Measurements from ENCODE around the gene SPRY2. TPM values are rescaled to one million over a fixed set of nuclear protein-coding genes. Genes with fewer than 3 reads are reported as not detected.

Gene SPRY2
- total RNA-seq, 1 experiment from 2014 or later: 10.3 TPM

- no peak for DNase-seq (ENCODE audit: low spot score)
- TF ChIP-seq CTCF (conservative IDR thresholded peaks at IDR 0.05; ENCODE audit: low read depth, low read length) (no peak), EZH2 (IDR thresholded peaks at IDR 0.05; ENCODE audit: borderline replicate concordance, low read depth, low read length, poor library complexity, severe bottlenecking) (no peak)
- Histone ChIP-seq H3K9me3 (ENCODE audit: low read depth, low read length, poor library complexity, severe bottlenecking) (no peaks in the 10 kb centered on the region), H3K27ac (ENCODE audit: low read depth, low read length, poor library complexity, severe bottlenecking) (peak overlapping the region; percentile 87), H3K36me3 (ENCODE audit: insufficient read depth, low read length, poor library complexity, severe bottlenecking) (peaks cover 8% of the 10 kb centered on the region), H3K4me1 (ENCODE audit: insufficient read depth, low read length, poor library complexity, severe bottlenecking) (peaks cover 18% of the 10 kb centered on the region), H3K4me3 (ENCODE audit: low read depth, low read length, poor library complexity, severe bottlenecking) (peak overlapping the region; percentile 90), H3K27me3 (replicated peaks; ENCODE audit: insufficient read depth, low read depth, low read length, poor library complexity) (no peaks in the 10 kb centered on the region)
- intact Hi-C loops (cut with micrococcal nuclease; ENCODE audit: unreplicated experiment): loop anchor here (5.0 to 10.0 kb wide), 6 partner anchors 103 to 585 kb away; no protein-coding TSS in a partner anchor
- no TSS peak for BruUV-seq (replicated peaks)
- CTCF ChIA-PET: interaction anchor here (0.6 to 1.5 kb wide), 2 partner anchors 208 to 439 kb away, joined by 4 to 5 read pairs; no protein-coding TSS in a partner anchor
- POLR2A ChIA-PET (ENCODE audit: low non-redundant PET): interaction anchor here (0.6 kb wide), 1 partner anchor 97 kb away, joined by 3 read pairs; no protein-coding TSS in a partner anchor
Measured at GRCh38 chr13:80339912-80340650, 845 bp downstream of the SPRY2 start.

- peaks cover 24% of the 10 kb centered on the region for H3K4me1 ChIP-seq (ENCODE audit: insufficient read depth, low read length, poor library complexity, severe bottlenecking)
- peaks cover 8% of the 10 kb centered on the region for H3K36me3 ChIP-seq (ENCODE audit: insufficient read depth, low read length, poor library complexity, severe bottlenecking)
- BruUV-seq (replicated peaks): TSS peak; percentile 44
- CTCF ChIA-PET: no interaction called here
- intact Hi-C loops (cut with micrococcal nuclease; ENCODE audit: unreplicated experiment): loop anchor here (5.0 to 10.0 kb wide), 2 partner anchors 175 to 257 kb away; no protein-coding TSS in a partner anchor
- peak overlapping the region; percentile 87 for H3K27ac ChIP-seq (ENCODE audit: low read depth, low read length, poor library complexity, severe bottlenecking)
- peak; percentile 35 for DNase-seq (ENCODE audit: low spot score)
- POLR2A ChIA-PET (ENCODE audit: low non-redundant PET): no interaction called here
- H3K4me3 ChIP-seq (ENCODE audit: low read depth, low read length, poor library complexity, severe bottlenecking): peak overlapping the region; percentile 90
- no peaks in the 10 kb centered on the region for H3K27me3 ChIP-seq (replicated peaks; ENCODE audit: insufficient read depth, low read depth, low read length, poor library complexity)
- TF ChIP-seq CTCF (conservative IDR thresholded peaks at IDR 0.05; ENCODE audit: low read depth, low read length) (no peak), EZH2 (IDR thresholded peaks at IDR 0.05; ENCODE audit: borderline replicate concordance, low read depth, low read length, poor library complexity, severe bottlenecking) (no peak)
- H3K9me3 ChIP-seq (ENCODE audit: low read depth, low read length, poor library complexity, severe bottlenecking): no peaks in the 10 kb centered on the region
Measured at GRCh38 chr13:80339563-80339911, 1.4 kb downstream of the SPRY2 start.

- intact Hi-C loops (cut with micrococcal nuclease; ENCODE audit: unreplicated experiment): loop anchor here (5.0 to 10.0 kb wide), 2 partner anchors 174 to 257 kb away; no protein-coding TSS in a partner anchor
- no TSS peak for BruUV-seq (replicated peaks)
- DNase-seq (ENCODE audit: low spot score): peak; percentile 52
- peak overlapping the region; percentile 87 for H3K27ac ChIP-seq (ENCODE audit: low read depth, low read length, poor library complexity, severe bottlenecking)
- H3K27me3 ChIP-seq (replicated peaks; ENCODE audit: insufficient read depth, low read depth, low read length, poor library complexity): no peaks in the 10 kb centered on the region
- ChIA-PET CTCF (no interaction called here), POLR2A (ENCODE audit: low non-redundant PET) (no interaction called here)
- TF ChIP-seq CTCF (conservative IDR thresholded peaks at IDR 0.05; ENCODE audit: low read depth, low read length) (peak; percentile 27), EZH2 (IDR thresholded peaks at IDR 0.05; ENCODE audit: borderline replicate concordance, low read depth, low read length, poor library complexity, severe bottlenecking) (no peak)
- H3K4me3 ChIP-seq (ENCODE audit: low read depth, low read length, poor library complexity, severe bottlenecking): peak overlapping the region; percentile 90
- H3K4me1 ChIP-seq (ENCODE audit: insufficient read depth, low read length, poor library complexity, severe bottlenecking): peaks cover 28% of the 10 kb centered on the region
- peaks cover 8% of the 10 kb centered on the region for H3K36me3 ChIP-seq (ENCODE audit: insufficient read depth, low read length, poor library complexity, severe bottlenecking)
- H3K9me3 ChIP-seq (ENCODE audit: low read depth, low read length, poor library complexity, severe bottlenecking): no peaks in the 10 kb centered on the region
Measured at GRCh38 chr13:80338781-80339562, 2.0 kb downstream of the SPRY2 start.
